Mesenteric fat pad (tissue), 1 donor: ENCODE results near the gene NANS. TPM values are rescaled to one million over a fixed set of nuclear protein-coding genes. Genes with fewer than 3 reads are reported as not detected.
"Not testable (repeated sequence)": the region's sequence is repeated elsewhere in the genome, so short reads cannot be mapped to it uniquely, and the experiment has no call there.

Source experiments
- DNase-seq: peaks from one replicate; pipeline ENCODE4 v3.0.0-alpha.2; 2020; ENCODE audit warnings: low spot score
- long read RNA-seq: library from polyadenylated mRNA; unstranded; transcript quantifications from one replicate; pipeline ENCODE4 v2.0.0, GENCODE V29; 2020
- total RNA-seq: library from RNA; stranded (reverse); fragmentation: NEBNext Ultra II Directional; extraction: Animal tissue kit (Norgen Biotek cat#: 25700); gene quantifications from one replicate; pipeline ENCODE4 v1.2.1, GENCODE V29; 2021
- donor health status: DM: yes; HTN: yes; CAD: no.

The NANS gene, protein sequence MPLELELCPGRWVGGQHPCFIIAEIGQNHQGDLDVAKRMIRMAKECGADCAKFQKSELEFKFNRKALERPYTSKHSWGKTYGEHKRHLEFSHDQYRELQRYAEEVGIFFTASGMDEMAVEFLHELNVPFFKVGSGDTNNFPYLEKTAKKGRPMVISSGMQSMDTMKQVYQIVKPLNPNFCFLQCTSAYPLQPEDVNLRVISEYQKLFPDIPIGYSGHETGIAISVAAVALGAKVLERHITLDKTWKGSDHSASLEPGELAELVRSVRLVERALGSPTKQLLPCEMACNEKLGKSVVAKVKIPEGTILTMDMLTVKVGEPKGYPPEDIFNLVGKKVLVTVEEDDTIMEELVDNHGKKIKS
- total RNA-seq, result 48.6 TPM
- long read RNA-seq, transcript NANS-201 (6 exons, 1,170 nt), result major isoform, 109 of 121 reads
- long read RNA-seq, partial matches to known transcripts, result 4 of 121 reads
- long read RNA-seq, other reads (novel, unspliced or antisense), result 7 of 121 reads

DNA sequence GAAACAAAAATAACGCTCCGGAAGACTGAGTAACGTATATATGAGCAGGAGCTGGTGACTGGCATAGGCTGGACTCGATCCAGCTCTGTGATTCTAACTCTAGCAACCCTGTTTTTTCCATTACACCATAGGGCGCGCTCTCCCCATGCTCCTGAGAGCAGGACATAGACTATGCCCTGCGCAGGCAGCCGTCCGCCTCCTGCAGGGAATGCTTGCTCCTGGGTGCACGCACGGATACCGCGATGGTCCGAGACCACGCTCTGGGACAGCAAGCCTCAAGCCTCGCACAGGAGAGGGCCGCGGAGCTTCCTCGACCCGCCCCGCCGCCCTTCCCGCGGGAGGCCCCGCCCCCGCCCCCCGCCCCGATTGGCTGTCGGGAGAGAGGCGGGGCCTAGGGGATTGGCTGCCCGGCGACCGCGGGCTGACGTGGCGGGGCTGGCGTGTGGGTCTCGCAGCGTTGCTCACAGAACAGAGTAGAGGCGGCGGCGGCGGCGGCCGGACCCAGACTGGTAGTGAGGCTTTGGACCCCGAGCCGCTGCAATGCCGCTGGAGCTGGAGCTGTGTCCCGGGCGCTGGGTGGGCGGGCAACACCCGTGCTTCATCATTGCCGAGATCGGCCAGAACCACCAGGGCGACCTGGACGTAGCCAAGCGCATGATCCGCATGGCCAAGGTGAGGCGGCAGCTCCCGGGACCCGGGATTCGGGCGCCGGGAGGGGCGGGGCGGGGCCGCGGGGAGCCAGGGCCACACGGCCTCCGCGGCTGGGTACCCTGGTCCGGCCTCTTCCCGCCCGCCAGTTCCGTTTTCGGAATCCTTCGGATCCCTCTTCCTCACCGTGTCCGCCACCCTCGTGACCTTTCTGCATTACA is at the start of gene NANS:
Gene NANS (plus strand): TSS at position 464 of the 869 bp plus-strand sequence. CDS start 77 bp downstream, at position 541.
- peak; percentile 99 for DNase-seq

DNA sequence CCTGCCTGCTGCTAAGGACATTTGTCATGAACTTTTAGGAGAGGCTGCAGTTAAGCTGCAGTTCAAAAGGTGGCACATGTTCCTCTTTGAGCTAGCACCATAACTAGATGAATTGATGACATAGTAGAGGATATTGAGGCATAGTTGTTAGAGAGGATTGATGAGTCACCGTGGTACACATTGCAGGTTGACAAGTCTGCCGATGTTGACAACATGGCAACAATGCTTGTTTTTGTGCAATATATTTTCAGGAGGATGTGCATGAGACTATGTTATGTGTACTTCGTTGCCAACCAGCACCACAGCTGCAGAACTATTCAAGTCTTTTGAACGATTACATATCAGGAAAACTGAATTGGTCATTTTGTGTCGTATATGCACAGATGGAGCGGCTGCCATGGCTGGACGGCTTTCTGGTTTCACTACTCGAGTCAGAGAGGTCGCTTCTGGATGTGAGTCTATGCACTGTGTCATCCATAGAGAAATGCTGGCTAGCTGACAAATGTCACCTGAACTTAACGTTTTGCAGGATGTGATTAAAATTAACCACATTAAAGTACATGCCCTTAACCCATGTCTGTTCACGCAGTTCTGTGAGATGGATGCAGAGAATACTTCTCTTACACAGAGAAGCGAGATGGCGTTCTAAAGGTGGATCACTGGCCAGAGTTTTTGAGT is 49.1 kb upstream of the NANS start:
- no peak for DNase-seq

DNA sequence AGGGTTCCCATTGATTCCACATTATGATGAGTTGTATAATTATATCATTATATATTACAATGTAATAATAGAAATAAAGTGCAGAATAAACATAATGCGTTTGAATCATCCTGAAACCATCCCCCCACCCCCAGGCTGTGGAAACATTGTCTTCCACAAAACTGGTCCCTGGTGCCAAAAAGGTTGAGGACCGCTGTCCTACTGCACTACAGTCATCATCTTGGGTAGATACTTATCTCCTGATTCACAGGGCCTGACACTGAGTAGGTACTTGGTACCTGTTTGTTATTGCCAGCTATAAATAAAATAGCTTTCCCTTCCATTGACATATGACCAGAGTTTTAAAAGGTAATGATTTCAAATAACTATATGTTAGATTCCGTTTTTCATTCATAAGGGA is 47.8 kb upstream of the NANS start:
- DNase-seq, result no peak

DNA sequence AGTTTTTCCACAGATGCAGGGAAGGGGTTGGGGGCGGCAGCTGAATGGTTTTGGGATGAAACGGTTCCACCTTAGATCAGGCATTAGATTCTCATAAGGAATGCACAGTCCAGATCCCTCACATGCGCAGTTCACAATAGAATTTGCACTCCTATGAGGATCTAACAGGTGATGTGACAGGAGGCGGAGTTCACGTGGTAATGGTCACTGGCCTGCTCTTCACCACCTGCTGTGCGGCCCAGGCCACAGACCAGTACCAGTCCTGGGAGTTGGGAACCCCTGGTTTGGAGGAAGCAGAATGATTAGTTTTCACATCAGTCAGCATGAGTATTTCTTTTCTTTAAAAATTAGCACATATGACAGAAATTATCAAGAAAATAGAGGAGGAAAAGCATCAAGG is 47.1 kb upstream of the NANS start:
- no peak for DNase-seq

DNA sequence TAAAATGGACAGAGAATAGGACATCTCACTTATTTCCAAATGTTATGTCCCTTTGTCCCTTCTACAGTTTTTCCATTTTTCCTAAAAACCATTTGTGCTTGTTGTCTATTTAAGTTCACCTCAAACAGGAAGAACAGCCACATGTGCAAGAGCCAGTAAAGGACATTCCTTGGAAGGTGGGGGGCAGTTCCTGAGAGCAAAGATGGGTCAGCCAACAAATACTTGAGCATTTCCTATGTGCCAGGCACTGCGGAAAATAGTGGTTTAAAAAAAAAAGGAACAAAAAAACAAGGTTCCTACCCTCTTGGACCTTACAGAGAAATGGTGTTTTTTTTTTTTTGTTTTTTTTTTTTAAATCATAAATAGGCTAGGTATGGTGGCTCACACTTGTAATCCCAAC is 46.6 kb upstream of the NANS start:
- no peak for DNase-seq

DNA sequence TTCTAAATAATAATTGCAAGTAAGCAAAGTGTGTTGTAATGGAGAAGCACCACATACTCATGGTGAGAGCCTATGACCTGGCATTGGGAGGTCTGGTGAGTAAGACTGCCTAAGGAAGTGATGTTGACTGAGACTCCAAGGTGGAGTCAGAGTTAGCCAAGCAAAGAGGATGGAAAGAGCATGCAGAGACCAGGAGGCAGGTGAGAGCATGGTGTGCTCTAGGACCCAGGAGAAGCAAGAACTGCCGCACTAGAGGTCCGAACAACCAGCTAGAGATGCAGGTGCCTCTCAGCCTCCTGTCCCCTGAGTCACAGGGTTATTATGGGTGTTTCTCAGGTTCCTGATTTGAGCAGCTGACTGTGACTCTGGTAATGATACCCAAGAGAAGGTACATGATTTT is 46.1 kb upstream of the NANS start:
- DNase-seq, result no peak

DNA sequence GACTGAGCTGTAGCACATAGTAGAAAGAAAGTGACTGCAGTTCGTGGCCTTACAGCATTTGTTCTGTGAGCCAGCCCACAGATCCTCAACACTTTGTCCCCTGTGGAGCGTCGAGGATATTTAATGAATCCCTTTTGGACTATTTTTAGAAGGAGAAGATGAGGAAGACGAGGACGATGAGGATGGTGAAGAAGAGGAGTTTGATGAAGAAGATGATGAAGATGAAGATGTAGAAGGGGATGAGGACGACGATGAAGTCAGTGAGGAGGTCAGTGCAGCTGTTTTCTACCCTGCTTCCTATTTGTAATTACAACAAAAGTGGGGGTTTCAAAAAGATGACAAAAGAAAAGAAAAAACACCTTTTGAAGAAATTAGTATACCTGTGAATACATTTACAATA is 45.4 kb upstream of the NANS start:
- DNase-seq, result no peak

DNA sequence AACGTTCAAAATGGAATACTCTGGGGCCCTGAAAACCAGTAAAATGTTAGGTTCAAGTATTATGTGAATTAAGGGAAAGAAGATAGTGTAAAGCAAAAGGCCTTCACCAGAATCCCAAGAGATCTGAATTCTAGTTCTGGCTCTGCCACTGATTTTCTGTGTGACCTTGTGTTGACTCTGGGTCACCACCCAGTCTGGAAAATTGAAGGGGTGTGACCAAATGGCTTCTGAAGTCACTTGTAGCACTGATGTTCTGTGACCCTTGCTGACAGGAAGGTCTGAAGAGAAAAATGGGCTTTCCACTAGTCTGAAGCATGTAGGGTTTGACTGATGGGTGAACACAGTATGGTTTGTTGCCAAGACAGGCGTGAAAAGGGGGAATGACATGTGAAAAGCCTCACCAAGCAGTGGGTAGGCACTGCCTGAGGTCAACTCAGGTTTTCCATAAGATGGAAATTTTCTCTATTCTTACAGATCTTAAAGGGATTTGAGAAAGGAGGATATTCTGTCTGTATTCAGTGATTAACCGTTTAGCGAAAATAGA is 40.3 kb upstream of the NANS start:
- no peak for DNase-seq

DNA sequence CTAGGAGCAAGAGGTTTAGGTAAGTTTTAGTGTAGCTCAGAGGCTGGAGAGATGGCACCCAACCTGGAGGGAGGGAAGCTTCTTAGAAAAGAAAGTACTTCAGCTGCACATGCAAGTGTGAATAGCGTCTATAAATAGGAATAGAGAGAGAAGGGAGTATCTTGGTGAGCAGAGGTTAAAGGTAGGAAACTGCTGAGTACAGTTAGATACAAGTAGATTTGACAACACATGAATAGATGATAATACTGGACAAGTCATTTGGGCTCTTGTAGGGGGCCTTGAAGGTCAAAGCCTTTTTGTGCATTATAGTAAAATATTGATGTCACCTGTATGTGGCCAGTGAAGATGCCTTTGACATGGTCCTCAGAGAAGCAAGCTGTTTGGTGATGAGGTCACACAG is 39.2 kb upstream of the NANS start:
- no peak for DNase-seq

DNA sequence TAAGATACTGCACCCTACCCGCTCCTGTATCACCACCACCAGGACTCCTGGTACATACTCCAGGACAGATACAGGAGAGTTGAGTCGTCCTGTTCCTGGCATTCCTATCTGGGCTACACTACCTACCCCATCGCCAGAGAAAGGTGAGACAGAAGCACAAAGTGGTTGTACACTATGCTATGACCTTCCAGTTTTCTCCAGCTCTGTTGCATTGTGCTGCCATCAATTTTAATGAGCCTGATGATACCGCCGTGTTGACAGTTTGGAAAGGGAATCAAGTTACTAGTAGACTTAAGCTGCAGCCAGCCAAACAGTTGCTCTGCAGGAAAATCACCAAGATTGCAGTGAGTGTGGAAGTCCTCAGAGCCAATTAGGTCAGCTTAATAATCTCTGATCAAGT is 38.2 kb upstream of the NANS start:
- no peak for DNase-seq

DNA sequence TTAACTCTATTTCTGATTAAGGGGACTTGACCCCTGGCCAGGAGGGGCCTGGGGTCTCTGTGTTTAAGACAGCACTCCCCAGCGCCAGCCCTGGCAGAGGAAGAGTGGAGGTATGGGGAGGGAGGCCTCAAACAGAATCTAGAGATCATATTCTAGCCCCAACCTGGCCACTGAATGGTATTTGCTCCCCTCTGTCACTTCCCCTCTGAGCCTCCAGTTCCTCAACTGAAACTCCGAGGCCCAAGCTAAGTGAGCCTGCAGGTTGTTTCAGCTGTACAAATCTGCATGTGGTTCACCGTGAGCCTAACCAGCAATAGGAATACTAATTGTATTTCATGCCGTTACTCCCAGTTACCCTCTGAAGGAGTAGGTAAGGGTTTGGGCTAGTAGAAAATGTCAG is 37.4 kb upstream of the NANS start:
- no peak for DNase-seq

DNA sequence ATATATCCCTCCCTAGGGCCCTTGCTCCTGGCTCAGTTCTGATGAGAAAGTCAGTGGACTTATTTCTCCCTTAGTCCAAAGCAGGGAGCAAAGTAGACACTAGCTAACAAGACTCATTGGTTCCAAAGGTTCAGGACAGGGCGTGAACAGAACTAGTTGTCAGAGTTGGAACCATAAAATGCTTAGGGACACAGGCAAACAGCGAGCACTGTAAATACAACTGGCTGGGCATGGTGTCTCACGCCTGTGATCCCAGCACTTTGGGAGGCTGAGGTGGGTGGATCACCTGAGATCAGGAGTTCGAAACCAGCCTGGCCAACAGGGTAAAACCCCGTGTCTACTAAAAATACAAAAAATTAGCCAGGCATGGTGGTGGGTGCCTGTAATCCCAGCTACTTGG is 36.7 kb upstream of the NANS start:
- DNase-seq, result not testable (repeated sequence)

DNA sequence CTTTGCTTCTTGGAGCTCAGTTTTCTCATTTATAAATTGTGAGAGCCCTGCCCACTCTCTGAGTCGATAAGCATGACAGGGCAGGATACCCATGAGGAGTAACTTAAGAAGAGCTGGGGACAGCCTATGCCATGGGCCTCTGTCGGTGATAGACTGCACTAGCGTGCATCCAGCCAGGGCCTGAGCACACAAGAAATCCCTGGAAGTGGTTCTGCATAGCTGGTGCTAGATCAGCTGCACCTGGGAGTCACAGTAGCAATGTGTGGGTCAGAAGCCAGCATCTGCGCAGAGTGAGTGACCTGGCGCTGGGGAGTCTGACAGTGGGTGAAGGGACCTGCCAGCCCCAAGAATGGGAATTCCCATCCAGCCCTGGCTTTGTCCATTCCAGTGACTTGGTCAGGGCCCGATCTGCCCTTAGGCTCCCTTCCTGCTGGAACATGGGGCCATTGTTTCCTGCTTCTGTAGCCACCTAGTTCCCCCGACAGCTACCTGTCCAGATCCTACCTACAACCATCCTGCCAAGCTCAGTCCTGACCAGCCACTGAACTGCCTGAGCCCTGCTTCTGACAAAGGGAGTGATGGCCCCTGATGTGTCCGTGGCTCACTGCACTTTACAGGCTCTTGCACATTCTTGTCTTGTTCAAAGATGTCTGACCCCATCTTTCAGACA is 35.9 kb upstream of the NANS start:
- DNase-seq, result no peak

DNA sequence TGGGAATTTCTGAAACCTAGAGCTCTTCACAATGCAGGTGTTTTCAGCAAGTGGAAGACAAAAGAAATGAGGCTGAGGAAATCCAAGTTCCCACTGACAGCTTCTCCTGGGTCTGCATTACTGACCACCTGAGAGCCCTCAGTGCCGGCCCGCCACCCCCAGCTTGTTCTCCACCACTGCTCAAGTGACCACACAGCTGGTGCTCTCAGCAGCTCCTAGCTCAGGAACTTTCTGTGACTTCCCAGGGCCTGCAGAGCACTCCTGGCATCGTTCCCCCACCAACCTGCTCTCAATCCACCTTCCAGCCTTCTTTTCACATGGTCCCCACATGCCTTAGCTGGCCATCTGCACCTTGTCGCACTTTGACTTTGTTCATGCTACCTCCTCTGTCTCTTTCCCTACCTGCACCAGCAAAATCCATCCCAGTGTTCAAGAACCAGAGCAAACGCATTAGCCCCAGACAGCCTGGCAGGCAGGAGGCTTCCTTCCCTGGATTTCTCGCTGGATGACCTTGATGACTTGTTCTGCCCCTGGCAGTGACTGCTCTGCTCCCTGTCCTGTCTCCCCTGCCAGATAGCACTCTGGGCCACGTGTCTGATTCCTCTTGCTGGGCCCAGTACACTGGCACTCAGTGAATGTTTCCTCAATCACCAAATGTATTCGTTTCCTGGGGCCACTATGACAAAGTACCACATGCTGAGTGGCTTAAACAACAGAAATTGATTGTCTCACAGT is 35.1 kb upstream of the NANS start:
- no peak for DNase-seq

DNA sequence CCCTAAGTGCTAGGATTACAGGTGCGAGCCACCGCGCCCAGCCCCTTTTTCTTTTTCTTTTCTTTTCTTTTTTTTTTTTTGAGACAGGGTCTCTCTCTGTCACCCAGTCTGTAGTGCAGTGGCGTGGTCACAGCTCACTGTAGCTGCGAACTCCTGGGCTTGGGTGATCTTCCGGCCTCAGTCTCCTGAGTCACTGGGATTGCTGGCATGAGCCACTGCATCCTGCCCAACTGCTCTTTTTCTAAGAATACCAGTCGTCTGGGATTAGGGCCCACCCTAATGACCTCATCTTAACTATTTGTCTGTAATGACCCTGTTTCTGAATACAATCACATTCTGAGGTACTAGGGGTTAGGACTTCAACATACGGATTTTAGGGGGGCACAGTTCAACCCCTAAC is 34.1 kb upstream of the NANS start:
- DNase-seq, result no peak

DNA sequence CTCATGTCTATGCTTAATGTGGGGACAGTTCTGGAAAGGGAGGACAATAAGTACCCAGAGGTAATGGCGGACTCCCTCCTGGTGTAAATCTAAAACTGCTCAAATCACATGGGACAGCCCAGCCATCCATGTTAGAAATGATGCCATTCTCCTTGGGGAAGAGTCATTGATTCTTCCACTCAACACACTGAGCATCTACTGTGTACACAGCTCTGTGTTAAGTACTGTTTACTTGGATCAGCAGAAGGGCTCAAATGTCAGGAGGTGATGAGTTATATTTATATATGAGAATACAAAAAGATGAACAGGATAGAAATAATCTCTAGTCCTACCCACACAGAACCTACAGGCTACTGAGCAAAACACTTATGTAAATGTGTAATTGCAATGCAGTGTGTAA is 31.8 kb upstream of the NANS start:
- no peak for DNase-seq

DNA sequence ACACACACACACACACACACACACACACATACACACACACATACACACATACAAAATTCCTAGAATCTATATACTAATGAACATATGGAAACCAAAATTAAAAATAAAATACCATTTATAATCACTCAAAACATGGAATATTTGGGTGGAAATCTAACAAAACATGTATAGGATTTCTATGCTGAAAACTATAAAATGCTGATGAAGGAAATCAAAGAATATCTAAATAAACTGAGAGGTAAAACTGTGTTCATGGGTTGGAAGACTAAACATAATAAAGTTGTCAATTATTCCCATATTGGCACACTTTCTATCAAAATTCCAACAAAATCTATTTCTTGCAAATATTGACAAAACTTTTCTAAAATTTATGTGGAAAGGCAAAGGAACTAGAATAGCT is 25.4 kb upstream of the NANS start:
- no peak for DNase-seq

DNA sequence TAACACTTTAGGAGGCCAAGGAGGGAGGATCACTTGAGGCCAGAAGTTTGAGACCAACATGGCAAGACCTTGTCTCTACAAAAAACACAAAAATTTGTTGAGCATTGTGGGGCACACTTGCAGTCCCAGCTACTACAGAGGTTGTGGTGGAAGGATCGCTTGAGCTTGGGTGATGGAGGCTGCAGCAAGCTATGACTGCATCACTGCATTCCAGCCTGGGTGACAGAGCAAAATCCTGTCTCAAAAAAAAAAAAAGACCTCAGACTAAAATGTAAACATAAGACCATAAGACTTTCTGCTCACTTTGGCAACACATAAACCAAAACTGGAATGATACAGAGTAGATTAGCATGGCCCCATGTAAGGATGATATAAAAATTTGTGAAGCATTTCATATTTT is 24.6 kb upstream of the NANS start:
- no peak for DNase-seq

DNA sequence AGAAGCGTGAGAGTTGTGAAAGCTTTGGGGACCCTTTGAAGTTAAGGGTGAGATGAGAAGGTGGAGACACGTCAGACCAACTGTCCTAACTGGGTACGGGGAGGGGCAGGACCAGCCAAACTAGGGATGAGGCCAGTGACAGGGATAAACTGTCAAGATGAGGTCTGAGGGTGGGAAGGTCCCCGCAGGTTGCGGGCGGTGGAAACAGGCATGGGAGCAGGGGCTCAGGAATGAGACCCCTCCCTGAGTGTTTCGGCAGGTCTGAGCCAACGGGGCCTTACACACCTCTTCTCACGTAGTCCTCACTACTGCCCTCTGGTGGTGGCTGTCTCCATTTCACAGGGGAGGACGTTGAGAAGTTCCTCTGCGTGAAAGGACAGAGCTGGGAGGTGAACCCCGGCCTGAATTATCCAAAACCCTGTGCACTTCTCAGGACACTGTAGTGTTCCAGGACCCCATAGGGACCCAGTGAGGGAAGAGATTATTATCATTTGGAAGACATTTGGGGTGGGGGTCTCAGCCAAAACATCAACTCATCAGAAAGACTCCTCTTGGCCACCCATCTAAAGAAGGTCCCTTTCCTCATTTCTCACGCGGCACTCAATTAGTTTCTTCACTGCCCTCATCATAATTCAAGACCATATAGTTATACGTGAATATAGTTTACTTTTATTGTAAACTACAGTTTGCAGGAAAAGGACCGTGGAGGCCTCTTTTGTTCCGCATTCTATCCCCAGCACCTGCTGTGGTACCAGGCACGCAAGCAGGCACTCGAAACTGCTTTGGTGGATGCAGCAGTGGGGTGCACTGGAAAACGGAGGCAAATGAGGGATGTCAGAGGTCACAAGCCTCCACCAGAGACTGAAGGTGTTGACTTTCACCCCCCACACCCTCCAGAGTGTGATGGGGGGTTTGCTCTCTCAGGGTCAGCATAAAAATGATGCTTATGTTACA is 21.7 kb upstream of the NANS start:
- DNase-seq, result no peak
